GM23338 (cell line): ENCODE measurements around the gene RCOR3. TPM values are rescaled to one million over a fixed set of nuclear protein-coding genes. Genes with fewer than 3 reads are reported as not detected.
A peak's percentile ranks its signal among the peaks of the same experiment; 100 is the strongest.

Source experiments
- ATAC-seq: fragments of 200-7000 bp; cut with Tn5 transposase; 3 replicates; pipeline ENCODE4 v1.9.1; 2020
- DNase-seq: peaks from one replicate; pipeline ENCODE4 v3.0.0-alpha.2; 2015; ENCODE audit warnings: low spot score
- H2AFZ ChIP-seq: fragments of 200-600 bp; sonication (generic); 2 replicates; pipeline ENCODE4 v1.8.0; 2016; ENCODE audit warnings: antibody characterized with exemption, mild to moderate bottlenecking, moderate library complexity
- H3F3A ChIP-seq: fragments of 200-600 bp; sonication (generic); replicated peaks from 2 replicates; pipeline ENCODE4 v1.8.0; 2017; ENCODE audit warnings: antibody characterized with exemption, mixed run types, low read depth
- H3K27ac ChIP-seq: fragments of 200-600 bp; sonication (generic); 2 replicates; pipeline ENCODE4 v1.6.1; 2016; ENCODE audit warnings: low read depth
- H3K27me3 ChIP-seq: fragments of 200-600 bp; sonication (generic); 2 replicates; pipeline ENCODE4 v1.8.0; 2016; ENCODE audit warnings: mild to moderate bottlenecking, mixed run types, moderate library complexity; ENCODE audit not compliant: insufficient read depth
- H3K36me3 ChIP-seq: fragments of 200-600 bp; sonication (generic); 2 replicates; pipeline ENCODE4 v1.8.0; 2016; ENCODE audit warnings: mild to moderate bottlenecking; ENCODE audit not compliant: insufficient read depth
- H3K4me1 ChIP-seq: fragments of 200-600 bp; sonication (generic); 2 replicates; pipeline ENCODE4 v1.8.0; 2016; ENCODE audit warnings: mild to moderate bottlenecking, moderate library complexity; ENCODE audit not compliant: insufficient read depth
- H3K4me2 ChIP-seq: fragments of 200-600 bp; sonication (generic); 2 replicates; pipeline ENCODE4 v1.7.1; 2017; ENCODE audit warnings: mixed run types
- H3K4me3 ChIP-seq: fragments of 200-600 bp; sonication (generic); 2 replicates; pipeline ENCODE4 v1.6.1; 2016; ENCODE audit warnings: mixed run types
- H3K79me2 ChIP-seq: fragments of 200-600 bp; sonication (generic); replicated peaks from 2 replicates; pipeline ENCODE4 v1.8.0; 2017; ENCODE audit warnings: mild to moderate bottlenecking; ENCODE audit not compliant: insufficient read depth
- H3K9me2 ChIP-seq: fragments of 200-600 bp; sonication (generic); 2 replicates; pipeline ENCODE4 v1.8.0; 2017; ENCODE audit not compliant: insufficient read depth
- H4K20me1 ChIP-seq: fragments of 200-600 bp; sonication (generic); replicated peaks from 2 replicates; pipeline ENCODE4 v1.8.0; 2017; ENCODE audit warnings: mild to moderate bottlenecking; ENCODE audit not compliant: insufficient read depth
- H3K27ac Mint-ChIP-seq: 2 replicates; pipeline ENCODE4 v1.8.0; 2020; ENCODE audit warnings: inconsistent platforms, mild to moderate bottlenecking, moderate library complexity, mixed read lengths
- H3K27me3 Mint-ChIP-seq: 3 replicates; pipeline ENCODE4 v1.8.0; 2022; ENCODE audit warnings: low read depth, mild to moderate bottlenecking, moderate library complexity, mixed read lengths, inconsistent platforms; ENCODE audit not compliant: insufficient read depth, poor library complexity
- H3K36me3 Mint-ChIP-seq: 3 replicates; pipeline ENCODE4 v1.8.0; 2021; ENCODE audit warnings: low read depth, mild to moderate bottlenecking, inconsistent platforms, moderate library complexity, mixed read lengths
- H3K4me1 Mint-ChIP-seq: 3 replicates; pipeline ENCODE4 v1.8.0; 2020; ENCODE audit warnings: mild to moderate bottlenecking, inconsistent platforms, mixed read lengths
- H3K4me3 Mint-ChIP-seq: 3 replicates; pipeline ENCODE4 v1.8.0; 2021; ENCODE audit warnings: moderate library complexity, mild to moderate bottlenecking, inconsistent platforms, mixed read lengths
- H3K9me3 Mint-ChIP-seq: 3 replicates; pipeline ENCODE4 v1.8.0; 2020; ENCODE audit warnings: moderate library complexity, mild to moderate bottlenecking, inconsistent platforms, mixed read lengths
- EZH2 ChIP-seq: fragments of 200-600 bp; sonication (generic); IDR thresholded peaks from one replicate; pipeline ENCODE4 v1.8.0; 2017; ENCODE audit warnings: antibody characterized with exemption, mild to moderate bottlenecking, low read depth; ENCODE audit not compliant: unreplicated experiment
- JUNB ChIP-seq: IDR thresholded peaks from one replicate; pipeline ENCODE4 v1.6.1; 2016; ENCODE audit warnings: antibody characterized with exemption; ENCODE audit not compliant: unreplicated experiment
- NANOG ChIP-seq: IDR thresholded peaks from 2 replicates; pipeline ENCODE4 v1.6.1; 2016; ENCODE audit warnings: antibody characterized with exemption, borderline replicate concordance
- POLR2AphosphoS5 ChIP-seq: IDR thresholded peaks from 2 replicates; pipeline ENCODE4 v1.6.1; 2016; ENCODE audit warnings: antibody characterized with exemption, low read depth
- STAT1 ChIP-seq: IDR thresholded peaks from one replicate; pipeline ENCODE4 v1.6.1; 2016; ENCODE audit warnings: antibody characterized with exemption; ENCODE audit not compliant: unreplicated experiment
- ZNF114 ChIP-seq: fragments of 250-450 bp; sonication (Bioruptor Pico); IDR thresholded peaks from 2 replicates; pipeline ENCODE4 v1.5.0; 2020; ENCODE audit warnings: mild to moderate bottlenecking, moderate library complexity
- polyA plus RNA-seq: library from polyadenylated mRNA; unstranded; fragments of >200 nt; fragmentation: Nextera tagmentation; extraction: Ambion mirVana; gene quantifications from 2 replicates; pipeline ENCODE4 v1.2.1, GENCODE V29; 2016
- total RNA-seq: library from RNA; depleted of rRNA; stranded (reverse); fragments of >200 nt; shearing (Covaris generic); gene quantifications from 2 replicates; pipeline ENCODE4 v1.2.3, GENCODE V29; 2014
- TF ChIP-seq, protein P1 (sequence below), 2 experiments: fragments of 200-600 bp in 1 of 2; sonication (generic) in 1 of 2; conservative IDR thresholded peaks; 2 replicates each; pipeline versions ENCODE4 v1.5.1 to v1.6.1; 2016 to 2017; ENCODE audit warnings: antibody characterized with exemption in 2 of 2, low read depth in 2 of 2, mild to moderate bottlenecking in 2 of 2, moderate library complexity in 1 of 2
- TF ChIP-seq, protein P2 (sequence below): IDR thresholded peaks from 2 replicates; pipeline ENCODE4 v1.6.1; 2016; ENCODE audit warnings: antibody characterized with exemption

Gene RCOR3
- total and polyA plus RNA-seq, 2 experiments from 2014 or later: 19.4 to 26.2 TPM

DNA sequence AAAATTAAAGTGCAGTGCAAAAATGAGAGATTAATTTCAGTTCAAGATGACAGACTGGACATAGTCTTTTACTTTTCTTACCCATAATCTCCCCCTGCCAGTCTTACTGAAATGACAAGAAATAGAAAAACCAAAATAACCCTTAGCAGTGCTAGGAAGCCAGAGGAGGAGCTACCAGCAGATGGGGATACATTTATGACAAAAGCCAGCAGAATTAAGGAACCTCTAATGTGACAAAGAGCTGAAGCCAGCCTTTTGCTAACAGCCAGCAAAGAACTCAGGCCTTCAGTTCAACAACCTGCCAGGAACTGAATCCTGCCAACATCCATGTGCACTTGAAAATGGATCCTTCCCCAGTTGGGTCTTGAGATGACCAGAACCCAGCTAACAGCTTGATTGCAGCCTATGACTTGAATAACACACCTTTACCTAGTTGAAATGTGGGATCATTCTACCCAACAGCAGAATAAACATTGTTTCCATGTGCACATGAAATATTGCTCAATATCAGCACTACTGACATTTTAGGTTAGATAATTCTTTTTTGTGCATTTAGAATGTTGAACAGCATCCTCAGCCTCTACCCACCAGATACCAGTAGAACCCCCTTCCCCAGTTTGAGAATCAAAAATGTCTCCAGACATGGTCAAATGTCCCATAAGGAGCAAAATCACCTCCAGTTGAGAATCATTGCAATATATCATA is 59.6 kb downstream of the RCOR3 start:
- no peaks in the 10 kb centered on the region for H3K9me3 Mint-ChIP-seq

DNA sequence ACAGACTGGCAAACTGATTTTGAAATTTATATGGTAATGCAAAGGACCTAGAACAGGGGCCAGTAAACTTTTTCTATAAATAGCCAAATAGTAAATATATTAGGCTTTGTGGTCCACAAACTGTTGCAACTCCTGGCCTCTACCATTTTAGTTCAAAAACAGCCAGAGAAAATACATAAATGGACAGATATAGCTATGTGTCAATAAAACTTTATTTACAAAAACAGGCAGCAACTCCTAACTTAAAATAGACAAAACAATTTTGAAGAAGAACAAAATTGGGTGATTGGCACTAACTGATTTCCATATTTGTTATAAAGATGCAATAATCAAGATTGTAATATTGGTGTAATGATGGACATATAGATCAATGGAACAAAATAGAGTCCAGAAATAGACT is 60.7 kb downstream of the RCOR3 start:
- Mint-ChIP-seq H3K9me3 (no peaks in the 10 kb centered on the region), H3K27ac (no peak overlapping the region)

More for the DNA sequence above, 59.6 kb downstream of the RCOR3 start:
- no peaks in the 10 kb centered on the region for H4K20me1 ChIP-seq
- no peak overlapping the region for H3K27ac ChIP-seq
- H3K4me1 ChIP-seq: no peaks in the 10 kb centered on the region
- no peaks in the 10 kb centered on the region for H3K27me3 ChIP-seq
- TF ChIP-seq, protein P1, sequence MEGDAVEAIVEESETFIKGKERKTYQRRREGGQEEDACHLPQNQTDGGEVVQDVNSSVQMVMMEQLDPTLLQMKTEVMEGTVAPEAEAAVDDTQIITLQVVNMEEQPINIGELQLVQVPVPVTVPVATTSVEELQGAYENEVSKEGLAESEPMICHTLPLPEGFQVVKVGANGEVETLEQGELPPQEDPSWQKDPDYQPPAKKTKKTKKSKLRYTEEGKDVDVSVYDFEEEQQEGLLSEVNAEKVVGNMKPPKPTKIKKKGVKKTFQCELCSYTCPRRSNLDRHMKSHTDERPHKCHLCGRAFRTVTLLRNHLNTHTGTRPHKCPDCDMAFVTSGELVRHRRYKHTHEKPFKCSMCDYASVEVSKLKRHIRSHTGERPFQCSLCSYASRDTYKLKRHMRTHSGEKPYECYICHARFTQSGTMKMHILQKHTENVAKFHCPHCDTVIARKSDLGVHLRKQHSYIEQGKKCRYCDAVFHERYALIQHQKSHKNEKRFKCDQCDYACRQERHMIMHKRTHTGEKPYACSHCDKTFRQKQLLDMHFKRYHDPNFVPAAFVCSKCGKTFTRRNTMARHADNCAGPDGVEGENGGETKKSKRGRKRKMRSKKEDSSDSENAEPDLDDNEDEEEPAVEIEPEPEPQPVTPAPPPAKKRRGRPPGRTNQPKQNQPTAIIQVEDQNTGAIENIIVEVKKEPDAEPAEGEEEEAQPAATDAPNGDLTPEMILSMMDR (conservative IDR thresholded peaks at IDR 0.05; ENCODE audit: low read depth in 2 of 2): peak in 1 of 2 experiments; percentile 42; a peak in 3 of 4 replicates
- no peak for TF ChIP-seq STAT1
- H3K79me2 ChIP-seq: no peaks in the 10 kb centered on the region
- no peaks in the 10 kb centered on the region for H3K9me2 ChIP-seq
- DNase-seq (no peak), ATAC-seq (no peak)
- no peak overlapping the region for H2AFZ ChIP-seq
- H3K4me3 ChIP-seq: no peak overlapping the region
- Mint-ChIP-seq H3K27ac (no peak overlapping the region), H3K4me1 (no peaks in the 10 kb centered on the region; the same call in 2 of the 3 replicates), H3K27me3 (no peaks in the 10 kb centered on the region), H3K4me3 (no peak overlapping the region), H3K36me3 (peaks cover 4% of the 10 kb centered on the region; the same call in 2 of the 3 replicates)
- H3K4me2 ChIP-seq: no peak overlapping the region
- H3F3A ChIP-seq: no peaks in the 10 kb centered on the region
- H3K36me3 ChIP-seq: peaks cover 5% of the 10 kb centered on the region

DNA sequence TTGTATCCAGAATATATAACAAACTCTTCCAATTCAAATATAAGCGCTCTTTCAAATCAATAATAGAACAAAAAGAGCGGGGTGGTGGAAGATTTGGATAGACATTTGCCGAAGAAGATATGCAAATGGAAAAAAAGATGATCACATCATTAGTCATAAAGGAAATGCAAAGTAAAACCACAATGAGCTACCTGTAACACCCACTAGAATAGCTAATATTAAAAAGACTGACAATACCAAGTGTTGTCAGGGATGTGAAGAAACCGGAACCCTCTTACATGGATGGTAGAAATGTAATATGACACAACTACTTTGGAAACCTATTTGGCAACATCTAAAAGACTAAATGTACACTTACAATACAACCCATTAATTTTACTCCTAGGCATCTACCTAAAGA is 61.8 kb downstream of the RCOR3 start:
- ATAC-seq (no peak), DNase-seq (no peak)
- Histone ChIP-seq H4K20me1 (no peaks in the 10 kb centered on the region), H3F3A (no peaks in the 10 kb centered on the region), H3K4me3 (no peak overlapping the region), H3K4me2 (no peak overlapping the region), H2AFZ (no peak overlapping the region), H3K36me3 (no peaks in the 10 kb centered on the region), H3K9me2 (no peaks in the 10 kb centered on the region), H3K27ac (no peak overlapping the region), H3K79me2 (no peaks in the 10 kb centered on the region), H3K27me3 (peaks cover 8% of the 10 kb centered on the region), H3K4me1 (0 out of 2 replicates have a peak, but pooled peaks cover under 1% of the 10 kb centered on the region)
- H3K9me3 Mint-ChIP-seq: no peaks in the 10 kb centered on the region
- H3K27ac Mint-ChIP-seq: no peak overlapping the region
- peaks cover 11% of the 10 kb centered on the region for H3K27me3 Mint-ChIP-seq
- no peak overlapping the region for H3K4me3 Mint-ChIP-seq
- peaks cover 3% of the 10 kb centered on the region; the same call in 1 of the 3 replicates for H3K4me1 Mint-ChIP-seq
- no peaks in the 10 kb centered on the region; the same call in 2 of the 3 replicates for H3K36me3 Mint-ChIP-seq
- TF ChIP-seq JUNB (no peak), EZH2 (no peak), POLR2AphosphoS5 (no peak), ZNF114 (CRISPR knock-in tag) (no peak)
- TF ChIP-seq, protein P2, sequence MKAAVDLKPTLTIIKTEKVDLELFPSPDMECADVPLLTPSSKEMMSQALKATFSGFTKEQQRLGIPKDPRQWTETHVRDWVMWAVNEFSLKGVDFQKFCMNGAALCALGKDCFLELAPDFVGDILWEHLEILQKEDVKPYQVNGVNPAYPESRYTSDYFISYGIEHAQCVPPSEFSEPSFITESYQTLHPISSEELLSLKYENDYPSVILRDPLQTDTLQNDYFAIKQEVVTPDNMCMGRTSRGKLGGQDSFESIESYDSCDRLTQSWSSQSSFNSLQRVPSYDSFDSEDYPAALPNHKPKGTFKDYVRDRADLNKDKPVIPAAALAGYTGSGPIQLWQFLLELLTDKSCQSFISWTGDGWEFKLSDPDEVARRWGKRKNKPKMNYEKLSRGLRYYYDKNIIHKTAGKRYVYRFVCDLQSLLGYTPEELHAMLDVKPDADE: no peak

More for the DNA sequence above, 60.7 kb downstream of the RCOR3 start:
- H3K4me1 Mint-ChIP-seq: no peaks in the 10 kb centered on the region; the same call in 2 of the 3 replicates
- DNase-seq: no peak
- Histone ChIP-seq H3F3A (no peaks in the 10 kb centered on the region), H3K9me2 (no peaks in the 10 kb centered on the region), H2AFZ (no peak overlapping the region), H3K79me2 (no peaks in the 10 kb centered on the region), H3K4me3 (no peak overlapping the region), H3K27me3 (no peaks in the 10 kb centered on the region), H4K20me1 (no peaks in the 10 kb centered on the region), H3K27ac (no peak overlapping the region), H3K4me1 (no peaks in the 10 kb centered on the region), H3K36me3 (no peaks in the 10 kb centered on the region), H3K4me2 (no peak overlapping the region)
- TF ChIP-seq EZH2 (no peak), NANOG (no peak)
- H3K4me3 Mint-ChIP-seq: no peak overlapping the region
- H3K36me3 Mint-ChIP-seq: no peaks in the 10 kb centered on the region
- ATAC-seq: no peak
- peaks cover 4% of the 10 kb centered on the region for H3K27me3 Mint-ChIP-seq
